HT-29 (cell line): Measurements from ENCODE around the gene DRC3. TPM values are rescaled to one million over a fixed set of nuclear protein-coding genes. Genes with fewer than 3 reads are reported as not detected.
A peak's percentile ranks its signal among the peaks of the same experiment; 100 is the strongest.

Experiments used
- DNase-seq: peaks from one replicate; pipeline ENCODE4 v3.0.0-alpha.2; 2015; ENCODE audit warnings: low spot score
- total RNA-seq: library from RNA; depleted of rRNA; stranded (reverse); fragments of >200 nt; shearing (Covaris generic); gene quantifications from 2 replicates; pipeline ENCODE4 v1.2.3, GENCODE V29; 2014

The DRC3 gene
- total RNA-seq, 1 experiment from 2014 or later = 0.03 TPM

DNA sequence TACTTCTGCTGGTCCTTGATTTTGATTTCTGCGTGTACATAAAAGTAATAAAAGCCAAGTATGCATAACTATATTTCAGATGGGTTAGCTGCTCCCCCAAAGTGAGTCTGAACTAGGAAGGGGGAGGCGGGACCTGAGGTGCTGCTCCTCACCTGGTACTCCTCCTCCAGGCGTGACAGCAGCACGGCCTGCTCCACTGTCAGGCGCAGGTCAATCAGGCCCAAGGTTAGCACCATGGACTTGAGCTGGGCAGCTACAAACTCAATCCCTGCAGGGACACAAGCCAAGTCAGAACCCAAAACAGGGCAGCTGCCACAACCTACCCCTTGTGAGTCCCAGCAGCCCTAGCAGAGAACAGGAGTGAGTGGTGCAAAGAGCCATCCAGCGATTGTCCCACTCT, 48.3 kb downstream of the DRC3 start:
- no peak for DNase-seq

DNA sequence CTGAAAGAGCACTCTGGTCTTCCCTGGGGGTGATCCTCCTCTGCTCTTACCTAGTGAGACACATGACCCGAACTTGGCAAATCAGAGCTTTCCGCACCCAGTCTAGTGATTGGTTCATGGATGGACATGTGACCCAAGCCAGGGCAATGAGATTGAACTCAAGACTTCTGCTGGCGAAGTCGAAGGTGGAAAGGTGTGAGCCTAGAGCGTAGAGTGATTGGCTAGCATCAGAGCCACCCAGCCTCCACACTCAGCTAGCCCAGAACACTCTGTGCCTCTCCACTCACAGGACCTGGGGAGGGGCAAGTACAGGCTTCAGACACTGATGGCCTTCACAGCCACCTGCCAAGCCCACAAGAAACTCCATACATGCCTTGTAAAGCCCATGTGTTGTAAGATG, 48.7 kb downstream of the DRC3 start:
- DNase-seq = no peak

DNA sequence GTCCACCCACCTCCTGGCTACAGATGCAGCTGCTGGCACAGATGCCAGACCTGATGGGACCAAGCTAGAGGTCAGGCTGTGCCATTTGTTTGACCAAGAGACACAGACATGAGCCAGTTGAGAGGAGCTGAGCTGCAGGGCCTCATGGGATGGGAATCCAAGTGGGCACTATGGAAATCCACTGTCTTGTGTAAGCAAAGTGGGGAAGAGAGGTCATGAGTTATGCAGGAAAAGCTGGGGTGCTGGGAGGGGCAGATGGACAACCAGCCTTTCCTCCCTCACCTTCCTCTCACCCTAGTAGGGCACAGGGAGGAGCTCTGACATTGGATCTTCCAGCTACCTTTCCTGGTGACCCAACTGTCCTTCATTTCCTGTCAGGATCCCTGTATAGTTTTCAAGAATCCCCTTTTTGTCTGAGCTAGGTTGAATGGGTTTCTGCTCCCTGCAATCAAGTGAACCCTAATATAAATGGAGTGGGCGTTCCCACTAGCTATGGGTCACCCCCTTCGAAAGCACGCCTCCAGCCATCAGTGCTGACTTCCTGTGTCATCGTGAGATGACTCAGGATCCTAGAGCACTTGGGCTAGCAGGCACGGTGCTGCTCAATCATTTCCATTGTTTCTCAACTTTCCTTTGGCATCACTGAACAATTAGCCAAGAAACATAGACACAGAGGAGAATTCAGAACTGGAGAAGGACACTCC, 52.7 kb downstream of the DRC3 start:
- DNase-seq = no peak

- DNase-seq = no peak
Observed at GRCh38 chr17:18025945-18026776, 53.5 kb downstream of the DRC3 start.

DNA sequence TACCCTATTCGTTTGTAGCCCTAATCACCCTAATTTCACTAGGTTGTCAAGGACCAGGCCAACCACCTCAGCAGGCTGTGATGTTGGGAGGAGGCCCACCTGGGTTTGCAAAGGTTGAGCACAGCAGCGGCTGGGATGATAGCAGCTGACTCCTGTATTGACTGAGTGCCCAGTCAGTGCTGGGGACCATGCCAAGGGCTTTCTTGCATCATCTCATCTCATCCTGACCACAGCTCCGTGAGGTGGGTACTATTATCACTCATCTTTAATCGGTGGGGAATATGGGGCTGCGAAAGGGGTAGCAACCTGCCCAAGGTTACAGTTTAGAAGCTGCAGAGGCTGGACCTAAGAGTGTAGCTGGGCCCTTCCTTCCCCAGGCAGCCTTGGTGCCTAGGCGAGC, 54.6 kb downstream of the DRC3 start:
- no peak for DNase-seq

DNA sequence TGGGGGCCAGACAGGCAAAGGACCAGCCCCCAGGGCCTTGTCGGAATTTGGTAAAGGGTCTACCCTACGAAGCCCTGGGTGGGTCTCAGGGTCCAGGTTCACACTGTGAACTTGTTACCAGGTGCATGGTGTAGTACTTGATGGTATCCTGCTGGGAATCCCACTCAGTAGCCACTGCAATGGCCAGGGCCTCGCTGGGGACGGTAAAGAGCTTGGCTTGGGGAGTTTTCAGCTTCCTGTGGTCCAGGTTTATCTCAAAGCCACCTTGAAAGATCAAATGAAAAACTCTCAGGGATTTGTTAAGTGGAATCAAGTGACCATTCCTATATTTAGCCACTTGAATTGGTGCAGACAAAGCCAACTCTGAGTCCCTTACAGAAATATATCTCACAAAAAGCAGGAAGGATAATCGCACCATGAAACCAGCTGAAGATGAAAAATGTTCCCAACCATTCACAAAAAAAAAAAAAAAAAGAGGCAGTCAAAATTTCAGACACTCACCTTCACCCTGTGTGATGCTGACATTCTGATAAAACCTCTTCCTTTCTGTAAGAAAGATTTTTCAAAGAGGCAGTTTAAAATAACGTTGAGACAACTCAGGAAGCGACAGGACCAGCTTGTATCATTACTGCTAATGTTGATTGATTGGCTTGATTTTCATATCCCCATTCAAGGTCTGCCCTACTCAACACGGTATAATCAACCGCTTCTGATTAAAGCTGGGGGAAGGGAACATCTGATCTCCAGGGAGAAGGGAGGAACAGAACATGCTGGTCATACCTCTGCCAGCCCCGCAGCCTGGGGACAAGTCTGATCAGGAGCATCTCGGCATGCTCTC, 55.7 kb downstream of the DRC3 start:
- no peak for DNase-seq

DNA sequence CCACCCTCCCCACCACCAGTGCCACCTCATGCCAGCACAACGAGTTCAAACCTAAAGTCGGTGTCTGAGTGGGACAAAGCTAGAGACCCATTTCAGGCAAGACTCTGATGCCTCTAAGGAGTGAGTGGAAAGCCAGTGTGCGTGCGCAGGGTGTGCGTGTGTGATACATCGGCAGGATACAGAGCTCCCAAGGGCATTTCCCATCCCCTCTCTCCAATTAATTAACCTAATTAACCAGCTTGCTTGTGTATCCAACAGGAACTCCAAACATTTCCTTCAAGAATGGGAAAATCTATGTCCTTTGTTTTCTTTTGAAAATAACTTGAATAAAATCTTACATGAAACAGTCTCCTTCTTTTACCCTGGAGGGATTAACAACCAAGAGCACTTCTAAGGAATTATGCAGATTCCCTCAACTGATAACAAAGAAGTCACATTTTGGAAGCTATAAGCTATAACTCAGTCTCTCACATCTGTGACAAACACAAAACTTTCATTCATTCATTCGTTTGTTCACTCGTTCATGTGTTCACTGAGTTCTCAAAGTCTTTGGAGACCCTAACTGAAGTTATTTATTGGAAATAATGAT, 56.4 kb downstream of the DRC3 start:
- no peak for DNase-seq

DNA sequence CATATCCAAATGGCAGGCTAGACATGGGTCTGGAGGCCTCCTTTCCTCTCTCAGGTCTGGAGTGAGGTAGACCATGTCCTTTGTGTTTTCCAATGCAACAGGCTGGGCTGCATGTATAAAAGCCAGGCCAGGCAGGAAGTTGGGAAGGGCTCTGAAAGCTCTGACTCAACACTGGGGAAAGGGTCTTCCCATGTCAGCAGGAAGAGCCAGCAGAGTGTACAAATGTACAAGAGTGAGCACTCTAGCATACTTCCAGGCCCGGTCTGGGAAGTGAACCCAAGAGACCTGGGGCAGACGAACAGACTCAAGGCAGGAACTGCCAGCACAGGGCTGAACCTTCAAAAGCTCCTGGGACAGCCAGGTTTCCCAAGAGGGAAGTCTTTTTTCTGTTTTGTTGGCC, 59.3 kb downstream of the DRC3 start:
- no peak for DNase-seq

DNA sequence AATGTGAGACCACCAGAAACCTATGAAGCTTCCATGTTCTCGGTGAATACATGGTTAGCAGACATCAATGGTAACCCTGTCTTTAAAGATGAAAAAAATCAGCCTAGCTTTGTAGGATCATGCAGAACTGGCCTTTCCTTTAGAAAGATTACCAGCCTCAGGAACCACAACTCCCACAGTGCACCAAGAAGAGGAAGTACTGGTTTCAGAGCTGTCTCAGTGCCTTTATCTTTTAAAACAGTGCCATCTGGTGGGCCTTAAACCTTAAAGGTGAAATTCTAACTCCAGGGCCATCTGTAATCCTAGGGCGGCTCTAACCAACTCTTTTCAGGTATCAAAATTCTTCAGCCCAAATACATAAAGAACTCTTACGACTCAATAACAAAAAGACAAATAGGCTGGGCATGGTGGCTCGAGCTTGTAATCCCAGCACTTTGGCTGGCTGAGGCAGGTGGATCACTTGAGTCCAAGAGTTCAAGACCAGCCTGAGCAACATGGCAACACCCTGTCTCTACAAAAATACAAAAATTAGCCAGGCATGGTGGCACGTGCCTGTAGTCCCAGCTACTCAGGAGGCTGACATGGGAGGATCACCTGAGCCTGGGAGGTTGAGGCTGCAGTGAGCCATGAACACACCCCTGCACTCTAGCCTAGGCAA, 60.9 kb downstream of the DRC3 start:
- DNase-seq = peak; percentile 78

- no peak for DNase-seq
Observed at GRCh38 chr17:18035704-18036103, 63.0 kb downstream of the DRC3 start.

DNA sequence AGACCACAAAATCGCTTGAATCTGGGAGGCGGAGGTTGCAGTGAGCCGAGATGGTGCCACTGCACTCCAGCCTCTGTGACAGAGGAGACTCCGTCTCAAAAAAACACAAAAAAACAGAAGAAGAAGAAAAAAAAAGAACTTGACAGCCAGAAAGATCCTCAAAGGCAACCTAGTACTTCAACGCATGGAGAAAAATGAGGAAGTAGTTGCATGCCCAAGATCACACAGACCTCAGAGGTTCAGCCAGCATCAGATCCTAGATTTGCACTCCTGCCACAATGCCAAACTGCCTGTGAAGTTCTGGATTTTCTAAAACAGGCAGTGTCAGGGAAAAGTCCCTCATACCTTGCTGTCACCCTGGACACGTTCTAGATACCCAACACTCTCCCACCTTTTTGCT, 64.8 kb downstream of the DRC3 start:
- DNase-seq = no peak

- DNase-seq = peak; percentile 9
Observed at GRCh38 chr17:18038149-18038850, 65.6 kb downstream of the DRC3 start.

DNA sequence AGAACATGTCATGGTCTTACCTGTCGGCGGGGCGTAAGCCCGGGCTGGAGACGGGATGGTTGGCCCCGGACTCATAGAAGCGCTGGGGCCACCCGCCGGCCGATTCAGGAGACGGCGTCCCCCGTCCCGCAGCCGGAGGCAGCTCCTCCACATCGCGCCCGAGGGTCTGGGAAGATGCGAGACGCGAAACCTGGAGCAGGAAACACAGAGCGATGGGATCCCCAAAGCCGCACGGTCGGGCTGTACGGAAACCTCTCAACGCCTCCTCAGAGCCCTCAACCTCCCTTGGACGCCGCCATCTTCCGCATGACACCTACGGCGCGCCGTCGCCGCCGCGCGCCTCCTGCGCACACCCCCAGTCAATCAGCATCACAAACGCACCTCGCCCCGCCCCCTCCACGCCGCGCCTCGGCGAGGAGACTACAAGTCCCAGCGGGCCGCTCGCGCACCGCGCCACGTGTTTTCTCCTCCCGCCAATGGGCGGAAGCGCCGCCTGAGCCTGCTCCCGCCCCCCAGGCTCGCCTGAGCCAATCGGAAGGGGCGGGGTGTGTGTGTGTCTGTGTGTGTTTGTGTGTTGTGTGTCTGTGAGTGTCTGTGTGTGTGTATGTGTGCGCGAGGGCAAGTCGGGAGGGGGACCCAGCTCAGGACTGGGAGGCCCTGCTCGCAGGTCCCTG, 66.3 kb downstream of the DRC3 start, which contains the start of the genes ATPAF2 and GID4:
Gene ATPAF2, minus strand, starts transcription at position 308 of the 674 bp plus-strand sequence. Its CDS starts 155 bp downstream, at position 153.
Gene GID4, plus strand, starts transcription at position 548 of the 674 bp plus-strand sequence. Its CDS starts 57 bp downstream, at position 605.
- peak; percentile 96 for DNase-seq

- peak; percentile 29 for DNase-seq
Observed at GRCh38 chr17:18039535-18040260, 67.0 kb downstream of the DRC3 start.

- no peak for DNase-seq
Observed at GRCh38 chr17:18040261-18040858, 67.7 kb downstream of the DRC3 start.

DNA sequence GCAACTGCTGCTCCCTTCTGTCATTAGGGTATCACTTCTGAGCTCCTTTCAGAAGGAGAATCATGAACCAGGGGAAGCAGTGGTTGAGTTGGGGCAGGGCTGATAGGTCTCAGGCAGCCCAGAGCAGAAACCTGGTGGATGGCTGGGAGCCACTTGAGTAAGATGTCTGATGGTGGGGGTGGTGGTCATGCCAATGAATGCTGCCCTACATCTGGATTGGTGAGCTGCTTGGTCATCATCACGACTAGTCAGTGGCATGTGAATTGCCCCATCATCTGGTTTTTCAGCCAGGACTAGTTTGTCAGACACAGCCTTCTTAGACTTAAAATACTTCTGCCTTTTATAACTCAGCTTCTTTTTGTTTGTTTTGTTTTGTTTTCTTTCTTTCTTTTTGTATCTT, 69.1 kb downstream of the DRC3 start:
- DNase-seq = no peak

DNA sequence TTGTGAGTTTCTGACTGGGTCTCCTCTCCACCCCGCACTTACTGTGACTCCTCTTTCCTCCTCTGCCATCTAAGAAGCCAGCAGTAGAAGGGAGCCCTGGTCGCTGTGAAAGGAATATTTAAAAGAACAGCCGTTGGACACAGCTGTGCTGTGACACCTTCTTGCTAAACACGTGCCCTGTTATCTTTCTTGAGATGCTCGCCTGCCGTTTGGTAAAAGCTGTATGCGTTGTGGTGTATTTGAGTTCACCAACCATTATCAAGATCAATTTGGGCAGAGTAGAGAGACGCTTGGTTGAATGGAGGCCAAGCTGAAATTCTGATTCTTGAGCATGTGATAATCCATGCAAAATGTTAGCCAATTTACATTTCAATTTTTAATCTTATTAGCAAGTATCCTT, 70.3 kb downstream of the DRC3 start:
- DNase-seq = no peak

DNA sequence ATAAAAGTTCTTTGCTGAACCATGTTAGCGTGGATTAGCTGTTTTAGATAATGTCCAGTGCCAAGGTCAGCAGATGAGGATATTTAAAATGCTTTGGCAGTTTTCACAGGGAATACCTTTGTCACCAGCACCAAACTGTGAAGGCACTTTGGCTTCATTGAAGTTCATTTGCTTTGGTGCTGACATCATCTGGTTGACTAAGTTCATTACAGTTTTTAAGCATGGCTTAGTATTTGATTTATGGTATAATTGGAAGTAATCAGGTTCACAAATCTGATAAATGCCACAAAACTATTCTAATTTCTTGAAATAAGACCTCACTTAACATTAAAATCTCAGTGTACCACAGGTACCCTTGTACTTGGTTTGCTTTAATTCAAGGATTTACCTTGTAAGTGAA, 70.8 kb downstream of the DRC3 start:
- DNase-seq = peak; percentile 26

GRCh38 chr17:18044609-18045008, 71.9 kb downstream of the DRC3 start:
- no peak for DNase-seq
